NCI-H2107 (cell line): ENCODE data around the gene NXPH4.
A peak's percentile ranks its signal among the peaks of the same experiment; 100 is the strongest.

Experiments used
- DNase-seq: peaks from one replicate; lab custom pipeline; 2025; lab: John Stamatoyannopoulos, UW

NXPH4 gene

GRCh38 chr12:57219205-57219992, 2.8 kb downstream of the NXPH4 start:
- no peak for DNase-seq

- DNase-seq = no peak
These were observed 3.6 kb downstream of the NXPH4 start for GRCh38 chr12:57219993-57220754.

- no peak for DNase-seq
These were observed 4.2 kb downstream of the NXPH4 start for GRCh38 chr12:57220770-57221168.

DNA sequence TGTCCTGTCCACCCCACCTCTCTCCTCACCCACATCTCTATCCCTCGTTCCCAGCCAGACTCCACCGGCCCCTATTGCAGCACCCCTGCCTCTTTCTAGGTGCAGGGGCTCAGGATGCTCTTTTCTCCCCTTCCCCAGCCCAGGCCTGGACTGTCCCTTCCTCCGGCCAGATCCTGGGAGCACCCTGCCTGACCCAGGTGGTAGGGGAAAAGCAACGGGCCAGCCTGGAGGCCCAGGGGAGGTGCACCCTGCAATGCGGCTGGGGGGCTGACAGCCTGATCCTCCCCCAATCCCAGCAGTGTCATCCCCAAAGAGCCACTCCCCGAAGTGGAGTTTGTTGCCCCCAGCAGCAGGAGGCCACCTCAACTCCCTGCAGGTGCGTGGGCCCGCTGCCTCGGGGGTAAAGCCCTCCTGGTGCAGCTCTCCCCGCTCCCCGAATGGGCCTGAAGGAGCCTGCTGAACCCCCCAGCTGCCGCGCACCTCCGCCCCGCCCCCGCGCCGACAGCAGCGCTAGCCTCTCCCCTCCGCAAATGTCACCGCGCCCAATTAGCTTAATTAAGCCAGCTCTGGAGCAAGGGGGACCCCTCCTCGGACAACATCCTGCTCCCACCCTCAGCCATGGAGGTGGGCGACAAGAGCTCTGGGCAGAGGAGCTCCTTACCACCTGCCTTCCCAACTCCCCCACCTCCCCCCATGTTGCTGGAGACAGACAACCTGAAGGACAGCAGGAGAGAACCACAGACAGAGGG, 4.7 kb downstream of the NXPH4 start:
- no peak for DNase-seq

DNA sequence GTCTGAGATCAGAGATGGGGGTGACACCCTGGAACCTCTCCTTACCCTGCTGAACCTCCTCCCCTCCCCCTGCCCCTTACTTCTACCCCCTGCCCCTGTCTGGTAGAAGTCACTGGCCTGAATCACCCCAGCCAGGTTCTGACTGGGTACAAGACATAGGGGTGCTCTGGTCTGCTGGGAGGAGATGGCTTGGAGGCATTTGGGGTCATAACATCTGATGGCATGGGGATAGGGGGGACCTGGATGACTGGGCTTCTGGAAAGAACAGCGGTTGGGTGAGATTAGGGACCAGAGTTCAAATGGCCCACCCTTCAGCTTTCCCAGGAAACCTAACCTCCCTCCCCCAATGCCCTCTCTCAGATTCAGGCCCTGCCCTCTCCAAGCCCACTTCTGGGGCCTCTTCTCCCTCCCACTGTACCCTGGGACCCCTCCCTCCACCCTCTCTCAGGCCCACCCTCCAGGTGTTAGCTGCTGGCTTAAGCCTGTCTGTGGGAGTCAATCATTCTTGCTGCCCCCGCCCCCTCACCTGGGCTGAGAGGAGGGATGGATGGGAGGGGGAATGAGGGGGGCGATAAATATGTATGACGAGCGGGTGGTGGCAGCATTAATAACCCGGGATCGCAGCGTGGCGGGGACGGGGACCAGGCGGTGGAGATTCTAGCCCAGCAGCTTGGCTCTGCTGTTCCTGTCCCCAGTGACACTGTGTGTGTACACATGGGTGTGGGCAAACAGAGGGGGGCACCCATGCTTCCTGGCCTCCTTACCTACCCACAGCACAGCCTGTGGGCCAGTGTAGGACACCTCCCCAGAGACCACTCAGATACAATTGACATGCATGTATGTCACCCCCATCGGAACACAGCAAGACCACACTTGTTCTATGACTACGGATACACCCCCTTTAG, 5.9 kb downstream of the NXPH4 start:
- no peak for DNase-seq

- DNase-seq = no peak
These were observed 6.9 kb downstream of the NXPH4 start for GRCh38 chr12:57223191-57224165.

GRCh38 chr12:57224278-57224972, 7.8 kb downstream of the NXPH4 start:
- no peak for DNase-seq

DNA sequence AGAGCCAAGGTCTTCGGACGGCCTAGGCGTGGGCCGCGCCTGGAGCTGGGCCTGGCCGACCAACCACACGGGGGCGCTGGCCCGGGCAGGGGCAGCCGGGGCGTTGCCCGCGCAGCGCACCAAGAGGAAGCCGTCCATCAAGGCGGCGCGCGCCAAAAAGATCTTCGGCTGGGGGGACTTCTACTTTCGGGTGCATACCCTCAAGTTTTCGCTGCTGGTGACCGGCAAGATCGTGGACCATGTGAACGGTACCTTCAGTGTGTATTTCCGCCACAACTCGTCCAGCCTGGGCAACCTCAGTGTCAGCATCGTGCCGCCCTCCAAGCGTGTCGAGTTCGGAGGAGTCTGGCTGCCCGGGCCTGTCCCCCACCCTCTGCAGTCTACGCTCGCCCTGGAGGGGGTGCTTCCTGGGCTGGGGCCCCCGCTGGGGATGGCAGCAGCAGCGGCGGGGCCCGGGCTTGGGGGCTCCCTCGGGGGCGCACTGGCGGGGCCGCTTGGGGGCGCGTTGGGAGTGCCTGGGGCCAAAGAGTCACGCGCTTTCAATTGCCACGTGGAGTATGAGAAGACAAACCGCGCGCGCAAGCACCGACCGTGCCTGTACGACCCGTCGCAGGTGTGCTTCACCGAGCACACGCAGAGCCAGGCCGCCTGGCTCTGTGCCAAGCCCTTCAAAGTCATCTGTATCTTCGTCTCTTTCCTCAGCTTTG, 8.5 kb downstream of the NXPH4 start:
- DNase-seq = no peak

GRCh38 chr12:57225680-57226210, 9.2 kb downstream of the NXPH4 start:
- no peak for DNase-seq

DNA sequence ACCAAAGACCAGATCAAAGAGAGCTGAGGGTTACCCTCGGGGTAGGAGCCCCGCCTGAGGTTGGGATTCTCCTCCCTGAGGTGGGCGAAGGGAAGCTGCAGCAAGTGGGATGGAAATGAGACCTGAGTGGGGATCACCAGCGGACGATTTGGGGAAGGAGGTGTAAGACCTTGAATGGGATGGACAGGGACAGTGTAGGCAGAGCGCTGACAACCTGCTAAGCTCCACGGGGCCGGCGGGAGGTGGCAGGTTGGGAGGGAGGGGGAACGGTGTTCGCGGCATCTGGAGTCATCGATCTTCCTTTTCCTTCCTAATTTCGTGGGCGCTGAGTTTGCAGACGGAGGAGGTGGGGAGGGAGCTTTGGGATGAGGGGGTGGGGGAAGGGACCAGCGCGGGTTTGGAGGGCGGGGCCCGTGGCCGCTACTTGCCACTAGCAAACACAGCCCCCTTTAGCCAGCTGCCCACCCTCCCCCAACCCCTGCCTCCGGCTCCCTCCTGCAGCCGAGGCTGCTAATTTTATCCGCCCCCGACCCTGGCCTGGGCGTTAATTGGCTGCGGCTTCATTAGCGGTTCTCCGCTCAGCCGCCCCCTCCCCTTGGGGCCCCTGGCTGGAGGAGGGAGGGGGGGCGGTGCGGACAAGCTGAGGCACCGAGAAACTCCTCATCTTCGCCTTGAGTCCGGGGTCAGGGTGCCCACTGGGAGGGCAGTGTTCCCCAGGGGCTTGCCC, 10.2 kb downstream of the NXPH4 start:
- DNase-seq = no peak

DNA sequence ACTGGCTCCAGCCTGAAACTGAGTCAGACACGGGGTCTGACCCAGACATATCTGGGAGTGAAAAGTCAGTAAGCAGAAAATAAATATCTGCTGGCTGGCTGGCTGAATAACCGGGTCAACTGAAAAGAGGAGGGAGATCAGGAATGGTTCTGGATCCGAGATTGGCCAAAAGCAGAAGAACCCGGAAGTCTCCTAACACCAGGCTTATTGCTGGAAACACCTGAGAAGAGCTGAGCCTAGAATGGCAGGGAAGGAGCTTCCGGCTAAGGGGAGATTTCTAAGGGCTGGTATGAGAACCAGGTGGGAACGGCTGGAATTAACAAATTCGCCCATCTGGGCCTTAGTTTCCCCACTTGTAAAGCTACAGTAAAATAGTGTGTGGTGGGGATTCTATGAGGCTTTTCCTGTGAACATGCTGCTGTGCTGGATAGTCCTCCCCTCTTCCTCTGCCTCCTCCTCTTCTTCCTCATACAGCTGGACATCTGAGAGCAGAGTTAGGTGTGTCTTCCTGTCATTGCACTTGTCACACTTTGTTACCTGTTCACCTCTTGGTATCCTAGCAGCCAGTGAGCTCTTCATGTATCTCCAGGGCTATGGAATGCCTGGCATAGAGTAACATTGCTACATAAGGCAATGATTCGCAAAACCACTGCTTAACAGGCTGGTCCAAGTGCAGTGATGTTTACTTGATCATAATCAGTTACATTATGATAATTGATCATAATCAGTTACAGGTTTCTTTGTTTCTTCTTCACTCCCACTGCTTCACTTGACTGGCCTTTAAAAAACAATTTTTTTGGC, 10.9 kb downstream of the NXPH4 start:
- DNase-seq = no peak

DNA sequence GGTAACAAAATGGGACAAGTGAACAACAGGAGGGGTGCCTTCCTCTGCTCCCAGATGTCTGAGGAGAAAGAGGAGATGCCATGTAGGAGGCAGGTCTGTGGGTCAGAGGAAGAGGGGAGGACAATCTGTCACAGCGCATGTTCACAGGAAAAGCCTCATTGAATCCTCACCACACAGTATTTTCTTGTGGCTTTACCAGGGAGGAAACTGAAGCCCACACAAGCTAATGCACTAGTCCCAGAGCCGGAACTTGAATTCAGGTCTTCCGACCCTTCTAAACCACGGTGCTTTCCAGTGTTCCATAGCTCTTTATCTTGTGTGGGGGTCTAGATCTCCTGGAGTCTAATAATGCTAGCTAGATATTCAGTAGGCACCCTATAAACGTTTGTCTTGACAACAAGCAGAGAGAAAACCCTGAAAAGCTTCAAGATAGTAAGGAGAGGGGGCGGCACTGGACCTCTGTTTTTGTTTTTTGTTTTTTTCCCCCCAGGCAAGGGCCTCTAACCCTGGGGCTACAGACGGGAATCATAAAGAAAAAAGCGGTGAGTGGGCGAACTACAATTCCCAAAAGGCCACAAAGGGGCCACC, 12.5 kb downstream of the NXPH4 start:
- no peak for DNase-seq

DNA sequence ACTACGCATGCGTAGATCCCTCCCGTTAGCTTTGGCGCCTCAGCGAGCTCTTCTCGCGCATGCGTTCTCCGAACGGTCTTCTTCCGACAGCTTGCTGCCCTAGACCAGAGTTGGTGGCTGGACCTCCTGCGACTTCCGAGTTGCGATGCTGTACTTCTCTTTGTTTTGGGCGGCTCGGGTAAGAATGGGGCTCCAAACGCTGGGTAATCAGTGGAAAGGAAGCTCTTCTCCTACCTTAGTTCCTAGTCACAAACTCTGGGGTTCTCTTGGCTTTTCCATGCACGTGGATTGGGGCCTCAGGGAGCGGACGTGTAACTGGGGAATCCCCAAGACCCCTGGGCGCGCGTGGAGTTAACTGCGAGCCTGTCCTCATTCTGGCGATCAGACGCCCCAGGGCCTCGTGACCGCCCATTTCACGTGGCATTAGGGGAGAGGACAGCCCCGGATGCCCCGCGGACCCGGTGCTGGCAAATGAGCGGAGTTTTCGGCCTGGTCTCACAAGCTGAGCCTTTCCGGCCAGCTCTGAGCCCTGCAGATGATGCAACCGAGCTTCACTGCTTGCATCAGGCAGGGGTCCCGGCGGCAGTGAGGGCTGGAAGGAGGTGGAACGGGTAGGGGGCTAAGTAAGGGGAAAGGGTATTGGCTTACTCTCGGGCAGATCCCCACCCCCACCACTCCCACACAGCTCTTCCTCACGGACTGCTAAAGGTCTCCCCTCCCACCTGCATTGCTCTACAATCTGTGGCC, 13.2 kb downstream of the NXPH4 start, which contains the start of gene SHMT2:
Gene SHMT2 (plus strand): TSS at position 78 of the 747 bp plus-strand sequence. CDS start 68 bp downstream, at position 146.
- DNase-seq = peak; percentile 94

DNA sequence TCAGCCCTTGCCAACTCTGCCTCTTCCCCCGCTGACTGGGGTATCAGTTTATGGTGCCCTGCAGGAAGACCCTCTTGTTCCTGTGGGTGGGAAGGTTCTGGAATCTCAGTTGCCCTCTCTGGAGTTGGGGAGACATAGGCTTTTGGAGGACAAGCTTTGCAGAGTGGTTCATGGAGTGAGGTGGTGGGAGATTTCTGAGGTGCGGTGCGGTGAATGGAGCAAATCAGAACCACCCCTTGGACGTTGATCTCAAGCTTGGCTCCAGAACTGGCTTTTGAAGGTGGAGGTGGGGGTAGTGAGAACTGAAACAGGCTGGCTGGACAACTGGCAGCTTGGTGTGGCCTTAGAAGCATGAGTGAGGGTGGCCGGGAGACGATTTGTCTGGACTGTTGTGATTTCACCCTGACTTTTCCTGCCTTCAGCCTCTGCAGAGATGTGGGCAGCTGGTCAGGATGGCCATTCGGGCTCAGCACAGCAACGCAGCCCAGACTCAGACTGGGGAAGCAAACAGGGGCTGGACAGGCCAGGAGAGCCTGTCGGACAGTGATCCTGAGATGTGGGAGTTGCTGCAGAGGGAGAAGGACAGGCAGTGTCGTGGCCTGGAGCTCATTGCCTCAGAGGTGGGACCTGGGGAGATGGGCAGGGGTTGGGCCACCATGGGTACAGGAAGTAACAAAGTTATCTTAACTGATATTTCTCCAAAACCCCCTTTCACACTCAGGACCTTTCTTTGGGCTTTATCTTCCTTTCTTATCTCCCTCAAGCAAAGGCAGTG, 14.0 kb downstream of the NXPH4 start:
- no peak for DNase-seq

DNA sequence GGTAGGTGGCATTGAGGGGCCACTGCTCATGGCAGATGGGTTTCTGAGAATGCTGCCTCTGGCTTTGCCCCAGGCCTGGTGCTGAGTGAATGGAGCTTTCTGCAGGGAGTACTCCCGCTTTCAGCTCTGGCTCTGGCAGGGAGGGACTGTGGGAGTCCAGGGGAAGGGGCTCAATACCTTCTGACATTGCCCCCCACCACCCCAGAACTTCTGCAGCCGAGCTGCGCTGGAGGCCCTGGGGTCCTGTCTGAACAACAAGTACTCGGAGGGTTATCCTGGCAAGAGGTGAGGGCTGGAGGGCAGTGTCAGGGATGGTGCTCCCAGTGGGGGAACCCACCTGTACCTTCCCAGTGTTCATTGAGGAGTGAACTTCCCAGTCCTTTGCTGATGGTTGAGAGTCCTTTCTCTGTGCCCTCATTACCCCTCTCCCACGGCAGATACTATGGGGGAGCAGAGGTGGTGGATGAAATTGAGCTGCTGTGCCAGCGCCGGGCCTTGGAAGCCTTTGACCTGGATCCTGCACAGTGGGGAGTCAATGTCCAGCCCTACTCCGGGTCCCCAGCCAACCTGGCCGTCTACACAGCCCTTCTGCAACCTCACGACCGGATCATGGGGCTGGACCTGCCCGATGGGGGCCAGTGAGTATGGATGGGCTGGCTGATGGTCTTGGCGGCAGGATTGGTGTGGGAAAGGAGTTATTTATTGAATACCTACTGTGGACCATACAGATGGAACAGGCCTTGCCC, 14.9 kb downstream of the NXPH4 start:
- no peak for DNase-seq
